Large intestine (tissue), 3 donors: ENCODE data around the gene NUP85. TPM values are rescaled to one million over a fixed set of nuclear protein-coding genes. Genes with fewer than 3 reads are reported as not detected.

ENCODE experiments used
- DNase-seq, 2 donors: peaks; one replicate each; pipeline versions ENCODE4 v3.0.0 to v3.0.0-alpha.2; 2013
- H3K27ac ChIP-seq: one replicate; pipeline ENCODE4 v1.5.1; 2013; ENCODE audit warnings: low read length
- H3K27me3 ChIP-seq: 2 replicates; pipeline ENCODE4 v1.6.1; 2013; ENCODE audit warnings: low read length; ENCODE audit not compliant: control insufficient read depth, insufficient read depth
- H3K36me3 ChIP-seq: 2 replicates; pipeline ENCODE4 v1.6.1; 2013; ENCODE audit warnings: low read length; ENCODE audit not compliant: control insufficient read depth, insufficient read depth
- H3K4me1 ChIP-seq: one replicate; pipeline ENCODE4 v1.6.1; 2013; ENCODE audit warnings: low read length; ENCODE audit not compliant: control insufficient read depth, insufficient read depth
- H3K4me3 ChIP-seq: one replicate; pipeline ENCODE4 v1.5.1; 2013; ENCODE audit warnings: low read length
- H3K9me3 ChIP-seq: one replicate; pipeline ENCODE4 v1.6.1; 2013; ENCODE audit warnings: mild to moderate bottlenecking, low read depth, low read length, moderate library complexity; ENCODE audit not compliant: control insufficient read depth
- WGBS: methylation state at CpG from one replicate; pipeline ENCODE4 v1.1.5; 2013; ENCODE audit warnings: low lambda C conversion rate; ENCODE audit not compliant: insufficient coverage; 5-methylcytosine and 5-hydroxymethylcytosine counted together
- polyA plus RNA-seq: library from polyadenylated mRNA; unstranded; fragments of 120-200 nt; gene quantifications from one replicate; pipeline ENCODE4 v1.2.1, GENCODE V29; 2013

The NUP85 gene
- polyA plus RNA-seq, 1 donor = 49.9 TPM

DNA sequence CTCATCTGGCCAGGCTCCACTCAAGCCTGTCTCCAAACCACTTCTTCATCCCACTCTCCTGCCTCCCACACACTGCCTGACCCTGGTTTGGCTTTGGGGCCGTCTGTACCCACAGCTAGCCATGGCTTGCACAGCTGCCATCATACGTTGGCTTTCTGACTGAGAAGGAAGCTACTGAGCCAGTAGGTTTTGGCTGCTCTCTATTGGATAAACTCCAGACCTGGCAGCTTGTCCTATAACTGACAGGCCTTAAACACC, 61.6 kb downstream of the NUP85 start:
- Histone ChIP-seq H3K4me3 (no peak overlapping the region), H3K9me3 (peaks cover 3% of the 10 kb centered on the region), H3K27ac (peak overlapping the region; percentile 67), H3K4me1 (peaks cover 34% of the 10 kb centered on the region), H3K27me3 (no peaks in the 10 kb centered on the region), H3K36me3 (peaks cover 32% of the 10 kb centered on the region)
- WGBS = no CpG with 5 or more reads among the region's 2 CpGs
- DNase-seq = no peak

DNA sequence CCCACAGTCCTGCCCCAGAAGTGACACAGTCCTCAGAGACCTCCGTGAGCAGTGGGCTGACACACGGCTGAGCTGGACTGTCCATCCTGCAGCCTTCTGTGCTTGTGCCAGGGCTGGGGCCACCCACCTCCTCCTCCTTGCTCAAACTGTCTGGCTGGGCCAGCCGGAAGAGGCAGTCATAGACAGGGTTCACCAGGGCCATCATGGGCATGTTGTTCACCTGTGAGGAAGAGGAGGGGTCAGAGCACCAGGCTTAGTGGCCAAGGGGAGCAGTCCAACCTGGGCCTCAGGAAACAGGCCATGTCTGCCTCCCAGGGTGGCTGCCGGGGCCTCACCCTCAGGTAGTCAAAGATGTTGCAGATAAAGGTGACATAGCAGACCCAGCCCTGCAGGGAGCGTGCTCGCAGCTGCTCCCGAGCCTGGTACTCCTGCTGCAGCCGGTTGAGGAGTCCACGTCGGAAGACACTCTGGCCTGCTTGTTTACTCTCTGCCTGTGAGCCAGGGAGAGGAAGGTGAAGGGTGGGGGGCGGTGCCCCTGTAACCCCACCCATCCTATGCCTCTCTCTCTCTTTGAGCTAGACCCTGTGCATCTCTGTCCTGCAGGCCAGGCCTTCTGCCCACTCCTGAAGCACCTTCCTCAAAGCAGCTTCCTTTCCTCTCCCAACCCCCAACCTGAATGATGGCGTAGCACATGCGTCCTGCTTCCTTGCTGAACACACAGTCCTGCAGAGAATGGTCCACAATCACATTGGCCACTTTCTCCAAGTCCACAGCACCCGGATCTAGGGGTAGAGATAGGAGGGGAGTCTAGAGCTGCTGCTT, 62.1 kb downstream of the NUP85 start:
- WGBS = no CpG with 5 or more reads among the region's 14 CpGs
- Histone ChIP-seq H3K27me3 (no peaks in the 10 kb centered on the region), H3K27ac (peak overlapping the region; percentile 67), H3K4me1 (peaks cover 37% of the 10 kb centered on the region), H3K4me3 (no peak overlapping the region), H3K36me3 (peaks cover 32% of the 10 kb centered on the region), H3K9me3 (peaks cover 3% of the 10 kb centered on the region)
- DNase-seq = peak; percentile 73 to 82

DNA sequence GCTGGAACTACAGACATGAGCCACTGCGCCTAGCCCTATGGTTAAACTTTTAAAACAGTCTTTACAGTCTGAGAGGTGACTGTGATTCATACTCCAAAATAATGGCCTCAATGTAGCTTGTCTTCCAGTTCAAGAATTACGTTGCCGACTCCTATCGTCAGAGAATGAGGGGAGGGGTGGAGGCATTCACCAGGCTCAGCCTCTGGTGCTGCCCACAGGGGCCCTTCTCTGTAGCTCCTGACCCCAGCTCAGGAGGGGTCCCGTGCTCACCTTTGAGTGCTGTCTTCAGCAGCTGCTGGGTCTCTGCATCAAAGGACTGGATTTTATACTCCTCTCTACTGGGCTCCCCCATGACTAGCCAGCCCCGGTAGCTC, 64.4 kb downstream of the NUP85 start:
- peaks cover 3% of the 10 kb centered on the region for H3K9me3 ChIP-seq
- H3K27ac ChIP-seq = peak overlapping the region; percentile 97
- peaks cover 30% of the 10 kb centered on the region for H3K36me3 ChIP-seq
- no CpG with 5 or more reads among the region's 6 CpGs for WGBS
- H3K4me3 ChIP-seq = peak overlapping the region; percentile 100
- no peaks in the 10 kb centered on the region for H3K27me3 ChIP-seq
- no peak for DNase-seq
- H3K4me1 ChIP-seq = peaks cover 35% of the 10 kb centered on the region

DNA sequence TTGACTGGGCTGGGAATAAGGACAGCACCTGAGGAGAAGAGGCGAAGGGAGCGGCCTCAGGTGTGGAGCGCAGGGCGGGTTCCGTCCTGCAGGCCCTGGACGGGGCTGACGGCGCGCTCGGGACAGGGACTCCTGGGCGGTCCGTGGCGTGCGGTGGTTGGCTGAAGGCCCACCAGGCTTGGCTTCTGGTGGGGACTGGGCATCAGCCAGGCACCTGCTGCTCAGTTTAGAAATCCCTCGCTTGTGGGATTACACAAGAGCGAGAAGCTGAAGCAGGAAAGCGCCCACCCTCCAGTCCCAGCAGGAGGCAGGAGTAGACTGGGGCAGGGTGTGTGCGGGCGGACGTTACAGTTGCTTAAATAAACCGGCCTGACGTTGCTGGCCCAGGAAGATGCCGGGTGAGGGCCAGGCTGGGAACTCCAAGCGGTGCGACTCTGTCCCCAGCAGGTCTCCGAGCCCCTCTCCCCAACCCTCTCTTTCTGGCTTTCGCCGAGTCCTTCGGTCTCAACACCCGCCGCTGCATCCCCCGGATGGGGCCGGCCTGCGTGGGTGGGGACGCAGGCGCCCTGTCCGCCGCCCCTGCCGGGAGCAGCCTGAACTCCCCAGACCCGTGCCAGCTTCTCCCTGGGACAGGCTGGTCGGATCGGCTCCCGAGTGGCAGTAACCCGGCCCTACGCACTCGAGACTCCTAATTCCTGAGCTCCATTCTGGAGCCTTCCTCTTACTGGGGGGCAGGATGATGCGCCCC, 64.9 kb downstream of the NUP85 start:
- peak; percentile 56 to 85 for DNase-seq
- peaks cover 29% of the 10 kb centered on the region for H3K36me3 ChIP-seq
- peaks cover 35% of the 10 kb centered on the region for H3K4me1 ChIP-seq
- peak overlapping the region; percentile 97 for H3K27ac ChIP-seq
- H3K27me3 ChIP-seq = no peaks in the 10 kb centered on the region
- whole genome bisulfite sequencing = 0% methylated on average over 1 of the region's 47 CpGs
- H3K4me3 ChIP-seq = peak overlapping the region; percentile 100
- peaks cover 3% of the 10 kb centered on the region for H3K9me3 ChIP-seq

DNA sequence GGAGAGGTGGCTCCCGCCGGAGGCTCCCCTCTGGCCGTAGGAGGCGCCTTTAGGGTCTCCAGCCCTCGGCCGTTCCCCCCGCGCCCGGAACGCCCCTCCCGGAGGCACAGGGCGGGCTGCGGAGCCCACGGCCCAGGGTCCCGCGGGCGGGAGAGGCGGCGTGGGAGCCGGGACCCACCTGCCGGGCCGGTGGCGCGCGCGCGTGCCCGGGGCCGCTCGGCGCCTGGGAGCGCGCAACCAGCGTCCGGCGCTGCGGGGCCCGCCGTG, 65.4 kb downstream of the NUP85 start, which contains the start of gene MIF4GD:
TSS of gene MIF4GD (minus strand) at position 266 of the 267 bp plus-strand sequence. CDS start 1,036 bp downstream, outside the sequence.
- Histone ChIP-seq H3K9me3 (peaks cover 3% of the 10 kb centered on the region), H3K4me3 (peak within 1 kb of the TSS; percentile 100), H3K27me3 (no peaks in the 10 kb centered on the region), H3K36me3 (peaks cover 23% of the 10 kb centered on the region), H3K4me1 (peaks cover 35% of the 10 kb centered on the region), H3K27ac (peak within 1 kb of the TSS; percentile 97)
- WGBS = no CpG with 5 or more reads among the region's 39 CpGs
- no peak for DNase-seq

- no peaks in the 10 kb centered on the region for H3K27me3 ChIP-seq
- peaks cover 18% of the 10 kb centered on the region for H3K36me3 ChIP-seq
- peak overlapping the region; percentile 69 for H3K27ac ChIP-seq
- no CpG with 5 or more reads among the region's 74 CpGs for WGBS
- peak overlapping the region; percentile 86 for H3K4me3 ChIP-seq
- peaks cover 35% of the 10 kb centered on the region for H3K4me1 ChIP-seq
- DNase-seq = peak; percentile 71 to 86
- H3K9me3 ChIP-seq = peaks cover 3% of the 10 kb centered on the region
These were observed 65.9 kb downstream of the NUP85 start for GRCh38 chr17:75271233-75271954.

- Histone ChIP-seq H3K27me3 (no peaks in the 10 kb centered on the region), H3K4me1 (peaks cover 30% of the 10 kb centered on the region), H3K9me3 (peaks cover 3% of the 10 kb centered on the region), H3K27ac (no peak overlapping the region), H3K36me3 (peaks cover 10% of the 10 kb centered on the region), H3K4me3 (peak overlapping the region; percentile 86)
- WGBS = no CpG with 5 or more reads among the region's 24 CpGs
- no peak for DNase-seq
These were observed 66.7 kb downstream of the NUP85 start for GRCh38 chr17:75271955-75272847.

DNA sequence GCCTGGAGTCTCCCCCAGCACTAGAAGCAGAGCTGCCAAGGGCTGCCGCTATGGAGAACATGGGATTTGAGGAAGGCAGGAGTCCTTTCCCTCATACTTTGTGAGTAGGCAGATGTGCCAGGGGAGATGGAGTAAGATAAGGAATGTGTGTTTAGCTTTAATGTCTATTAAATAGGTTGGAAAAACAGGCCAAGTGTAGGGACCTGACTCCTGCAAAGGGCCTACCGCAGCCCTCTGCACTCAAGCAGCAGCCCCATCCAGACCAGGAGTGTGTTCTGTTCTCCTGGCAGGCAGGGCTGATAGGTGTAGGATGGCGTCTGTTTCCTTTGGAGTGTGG, 67.3 kb downstream of the NUP85 start:
- Histone ChIP-seq H3K9me3 (peaks cover 3% of the 10 kb centered on the region), H3K36me3 (peaks cover 11% of the 10 kb centered on the region), H3K27ac (no peak overlapping the region), H3K4me3 (no peak overlapping the region), H3K4me1 (peaks cover 25% of the 10 kb centered on the region), H3K27me3 (no peaks in the 10 kb centered on the region)
- no peak for DNase-seq
- no CpG with 5 or more reads among the region's 3 CpGs for WGBS

- no CpG with 5 or more reads among the region's 7 CpGs for WGBS
- no peak overlapping the region for H3K27ac ChIP-seq
These were observed 68.7 kb downstream of the NUP85 start for GRCh38 chr17:75273977-75274708.

More at GRCh38 chr17:75273977-75274708, 68.7 kb downstream of the NUP85 start:
- H3K36me3 ChIP-seq = peaks cover 15% of the 10 kb centered on the region
- H3K27me3 ChIP-seq = no peaks in the 10 kb centered on the region
- DNase-seq = no peak
- no peak overlapping the region for H3K4me3 ChIP-seq
- peaks cover 18% of the 10 kb centered on the region for H3K4me1 ChIP-seq
- H3K9me3 ChIP-seq = peaks cover 3% of the 10 kb centered on the region
